Neural progenitor cell (in vitro differentiated cells): ENCODE data around the gene DTNBP1.

Experiments
- CTCF ChIP-seq: fragments of 200-600 bp; sonication (generic); IDR thresholded peaks from 2 replicates; pipeline ENCODE4 v1.5.1; 2017; ENCODE audit warnings: antibody characterized with exemption, mild to moderate bottlenecking
- EZH2 ChIP-seq: fragments of 200-600 bp; sonication (generic); IDR thresholded peaks from 2 replicates; pipeline ENCODE4 v1.6.1; 2017; ENCODE audit warnings: antibody characterized with exemption, mild to moderate bottlenecking, moderate library complexity
- EZH2phosphoT487 ChIP-seq: fragments of 200-600 bp; sonication (generic); IDR thresholded peaks from 2 replicates; pipeline ENCODE4 v1.6.1; 2017; ENCODE audit warnings: antibody characterized with exemption

- TF ChIP-seq CTCF (no peak), EZH2phosphoT487 (no peak), EZH2 (no peak)
Measured at GRCh38 chr6:15509335-15509933, 153.4 kb downstream of the DTNBP1 start.
